HepG2 (cell line): ENCODE measurements around the gene THOC6. TPM values are rescaled to one million over a fixed set of nuclear protein-coding genes. Genes with fewer than 3 reads are reported as not detected.

Experiments
- ATAC-seq: fragments of 200-7000 bp; cut with Tn5 transposase; 3 replicates; pipeline ENCODE4 v1.9.1; 2020; ENCODE audit warnings: mild to moderate bottlenecking, moderate library complexity
- Bru-seq: library from RNA; stranded (reverse); fragments of 400-500 nt; gene quantifications from one replicate; lab custom pipeline; 2021; lab: Mats Ljungman, UMichigan
- BruChase-seq, 2 experiments: library from RNA; stranded (reverse); fragments of 400-500 nt; gene quantifications; one replicate each; lab custom pipeline; 2021; lab: Mats Ljungman, UMichigan
- BruUV-seq: library from RNA; stranded (reverse); fragments of 400-500 nt; replicated peaks from 2 replicates; lab custom pipeline; 2021; lab: Mats Ljungman, UMichigan
- CTCF ChIA-PET: fragments of 300-600 bp; formaldehyde crosslinking; extraction: SDS; loops from one replicate; lab custom pipeline; 2021; ENCODE audit warnings: low total read pairs, inconsistent platforms, low intra/inter-chr PET ratio; lab: Yijun Ruan, JAX
- POLR2A ChIA-PET: fragments of 350-600 bp; sonication (Branson Sonifier 250); formaldehyde crosslinking; loops from one replicate; lab custom pipeline; 2020; ENCODE audit warnings: antibody characterized with exemption, inconsistent platforms; lab: Yijun Ruan, JAX
- DNase-seq: peaks from one replicate; pipeline ENCODE4 v3.0.0-alpha.2; 2015; ENCODE audit warnings: low spot score
- FAIRE-seq: peaks from 3 replicates; lab custom pipeline; 2011; peaks lifted over from hg19 to GRCh38; lab: Jason Lieb, UNC
- H2AFZ ChIP-seq: one replicate; pipeline ENCODE4 v1.6.1; 2011; ENCODE audit warnings: low read length, inconsistent platforms
- H3K27ac ChIP-seq: fragments of 300-600 bp; 3 replicates; pipeline ENCODE4 v1.8.0; 2011; ENCODE audit warnings: mixed run types, mild to moderate bottlenecking, mixed read lengths, low read length, inconsistent platforms; ENCODE audit not compliant: insufficient read depth; ENCODE audit errors: extremely low read length
- H3K27me3 ChIP-seq, 2 experiments: fragments of 200-600 bp in 1 of 2; 2 replicates in 1 of 2; 3 replicates in 1 of 2; pipeline versions ENCODE4 v1.6.0 to v1.8.0; 2011; ENCODE audit warnings: low read length in 2 of 2, mild to moderate bottlenecking in 2 of 2, moderate library complexity in 2 of 2, inconsistent platforms in 1 of 2; ENCODE audit not compliant: insufficient read depth in 2 of 2, control insufficient read depth in 1 of 2
- H3K36me3 ChIP-seq, 2 experiments: fragments of 200-600 bp in 1 of 2; replicated peaks in 1 of 2; 2 replicates in 1 of 2; 3 replicates in 1 of 2; pipeline versions ENCODE4 v1.5.1 to v1.8.0; 2011; ENCODE audit warnings: low read length in 2 of 2, inconsistent platforms in 1 of 2; ENCODE audit not compliant: insufficient read depth in 2 of 2, control insufficient read depth in 1 of 2
- H3K4me1 ChIP-seq: 2 replicates; pipeline ENCODE4 v1.5.1; 2012; ENCODE audit warnings: low read length, inconsistent platforms; ENCODE audit not compliant: insufficient read depth
- H3K4me2 ChIP-seq: 2 replicates; pipeline ENCODE4 v1.6.0; 2011; ENCODE audit warnings: low read depth, low read length, inconsistent platforms
- H3K4me3 ChIP-seq, 3 experiments: fragments of 200-600 bp in 1 of 3; sonication (generic), shearing (Covaris generic) in 1 of 3; replicated peaks in 1 of 3; 2 replicates each; pipeline ENCODE4 v1.5.1; 2011 to 2016; ENCODE audit warnings: low read length in 3 of 3, inconsistent platforms in 2 of 3, low read depth in 2 of 3, mild to moderate bottlenecking in 2 of 3, control low read depth in 1 of 3, mixed read lengths in 1 of 3; ENCODE audit not compliant: insufficient read depth in 1 of 3
- H3K79me2 ChIP-seq: one replicate; pipeline ENCODE4 v1.6.1; 2011; ENCODE audit warnings: low read length, inconsistent platforms; ENCODE audit not compliant: insufficient read depth
- H3K9ac ChIP-seq: 2 replicates; pipeline ENCODE4 v1.6.0; 2011; ENCODE audit warnings: mild to moderate bottlenecking, low read depth, low read length, inconsistent platforms; ENCODE audit not compliant: insufficient read depth
- H3K9me3 ChIP-seq: 2 replicates; pipeline ENCODE4 v1.5.1; 2012; ENCODE audit warnings: mild to moderate bottlenecking, low read length
- H4K20me1 ChIP-seq: 2 replicates; pipeline ENCODE4 v1.6.0; 2011; ENCODE audit warnings: inconsistent platforms, mild to moderate bottlenecking, low read length, moderate library complexity; ENCODE audit not compliant: insufficient read depth
- CBX1 ChIP-seq: IDR thresholded peaks from one replicate; pipeline ENCODE4 v1.6.1; 2016; ENCODE audit warnings: antibody characterized with exemption, low read depth
- MED1 ChIP-seq: sonication (generic); formaldehyde crosslinking; IDR thresholded peaks from 2 replicates; pipeline ENCODE4 v1.4.0; 2020; ENCODE audit warnings: missing genetic modification reagents
- NCOA2 ChIP-seq: sonication (generic); formaldehyde crosslinking; IDR thresholded peaks from 2 replicates; pipeline ENCODE4 v1.8.0; 2022; ENCODE audit warnings: inconsistent platforms
- NFKB2 ChIP-seq: sonication (generic); formaldehyde crosslinking; IDR thresholded peaks from 2 replicates; pipeline ENCODE4 v1.4.0; 2020; ENCODE audit warnings: missing genetic modification reagents, borderline replicate concordance
- NFYC ChIP-seq: IDR thresholded peaks from 2 replicates; pipeline ENCODE4 v1.6.1; 2016; ENCODE audit warnings: missing genetic modification reagents, missing compliant biosample characterization
- POLR2G ChIP-seq: fragments of 200-400 bp; formaldehyde crosslinking; IDR thresholded peaks from 2 replicates; pipeline ENCODE4 v1.6.1; 2018; ENCODE audit warnings: mild to moderate bottlenecking, low read depth, low read length, moderate library complexity
- PTBP1 ChIP-seq: fragments of 200-400 bp; formaldehyde crosslinking; IDR thresholded peaks from 2 replicates; pipeline ENCODE4 v1.6.1; 2018; ENCODE audit warnings: low read length, low read depth; ENCODE audit not compliant: poor library complexity, severe bottlenecking
- SP4 ChIP-seq: sonication (generic); formaldehyde crosslinking; IDR thresholded peaks from 2 replicates; pipeline ENCODE4 v1.8.1; 2023; ENCODE audit warnings: mild to moderate bottlenecking, missing genetic modification reagents
- THYN1 ChIP-seq: sonication (generic); formaldehyde crosslinking; IDR thresholded peaks from 2 replicates; pipeline ENCODE4 v1.8.1; 2023; ENCODE audit warnings: low read depth, mild to moderate bottlenecking, moderate library complexity, missing genetic modification reagents, borderline replicate concordance
- ZNF235 ChIP-seq: sonication (generic); formaldehyde crosslinking; IDR thresholded peaks from 2 replicates; pipeline ENCODE4 v1.8.1; 2023; ENCODE audit warnings: mild to moderate bottlenecking, missing genetic modification reagents, borderline replicate concordance
- ZNF329 ChIP-seq: sonication (generic); formaldehyde crosslinking; IDR thresholded peaks from 2 replicates; pipeline ENCODE4 v1.9.0; 2021; ENCODE audit warnings: low read depth, mild to moderate bottlenecking, missing genetic modification reagents
- ZNF501 ChIP-seq: sonication (generic); formaldehyde crosslinking; IDR thresholded peaks from 2 replicates; pipeline ENCODE4 v1.5.1; 2020; ENCODE audit warnings: mild to moderate bottlenecking, moderate library complexity, missing genetic modification reagents
- ZNF614 ChIP-seq: IDR thresholded peaks from 2 replicates; pipeline ENCODE4 v1.6.1; 2018; ENCODE audit warnings: missing biosample characterization, missing genetic modification reagents, inconsistent platforms, borderline replicate concordance
- ZNF724P ChIP-seq: sonication (generic); formaldehyde crosslinking; IDR thresholded peaks from 2 replicates; pipeline ENCODE4 v1.8.0; 2022; ENCODE audit warnings: missing genetic modification reagents, borderline replicate concordance
- ZNF850 ChIP-seq: sonication (generic); formaldehyde crosslinking; conservative IDR thresholded peaks from 2 replicates; pipeline ENCODE4 v1.9.0; 2021; ENCODE audit warnings: mild to moderate bottlenecking, missing genetic modification reagents
- WGBS: methylation state at CpG from one replicate; pipeline ENCODE4 v1.1.6; 2017; ENCODE audit warnings: low lambda C conversion rate; 5-methylcytosine and 5-hydroxymethylcytosine counted together
- in situ Hi-C: cut with HindIII; loops from 2 replicates; pipeline ENCODE4 v1.10.0; 2017; ENCODE audit warnings: low pct_unique_long_range_greater_than_20kb; ENCODE audit not compliant: extremely low pct_ligation_motif_present
- intact Hi-C: fragments of 100-400 bp; cut with micrococcal nuclease; formaldehyde crosslinking; loops from one replicate; pipeline ENCODE4 v1.10.0; 2022; ENCODE audit not compliant: unreplicated experiment
- long read RNA-seq, 2 experiments: library from RNA in 1 of 2; library from polyadenylated mRNA in 1 of 2; stranded (forward) in 1 of 2; unstranded in 1 of 2; transcript quantifications; one replicate each; pipeline ENCODE4 v2.0.0, GENCODE V29; 2019 to 2022
- polyA minus RNA-seq, 3 experiments: library from RNA; depleted of rRNA, polyadenylated mRNA; stranded (reverse); fragments of >200 nt; gene quantifications; 2 replicates each; pipeline ENCODE4 v1.2.3, GENCODE V29; 2011; ENCODE audit warnings: low replicate concordance in 1 of 3
- polyA plus RNA-seq, 8 experiments: library from polyadenylated mRNA; depleted of rRNA in 3 of 8; stranded (reverse) in 7 of 8; unstranded in 1 of 8; fragments of >200 nt; fragmentation: Illumina TruSeq in 4 of 8; extraction: Trizol in 4 of 8; gene quantifications; 2 replicates each; pipeline versions ENCODE4 v1.2.1 to v1.2.3, GENCODE V29; 2011 to 2016; ENCODE audit warnings: low read depth in 4 of 8, missing spikeins in 1 of 8, mixed read lengths in 1 of 8; ENCODE audit not compliant: insufficient read depth in 1 of 8
- total RNA-seq, 5 experiments: library from RNA; depleted of rRNA; stranded (reverse); fragments of >200 nt; fragmentation: Illumina TruSeq; extraction: Trizol; gene quantifications; 2 replicates each; pipeline ENCODE4 v1.2.3, GENCODE V29; 2016; ENCODE audit warnings: low read depth in 1 of 5
- TF ChIP-seq, protein P1 (sequence below): IDR thresholded peaks from 2 replicates; pipeline ENCODE4 v1.6.1; 2012; ENCODE audit warnings: inconsistent platforms
- TF ChIP-seq, protein P2 (sequence below): sonication (generic); formaldehyde crosslinking; IDR thresholded peaks from 2 replicates; pipeline ENCODE4 v1.5.1; 2020; ENCODE audit warnings: missing genetic modification reagents, mild to moderate bottlenecking, borderline replicate concordance

Gene THOC6
- total RNA-seq (2016; rRNA removed; fragmentation: Illumina TruSeq; extraction: Trizol): 37.0 TPM in 2 replicates
- total RNA-seq (2016; cell fraction: cytosol; rRNA removed; fragmentation: Illumina TruSeq; extraction: Trizol; ENCODE audit: low read depth): 28.6 and 34.8 TPM in 2 replicates
- 32.0 and 40.9 TPM in 2 replicates for total RNA-seq (2016; cell fraction: insoluble cytoplasmic fraction; rRNA removed; fragmentation: Illumina TruSeq; extraction: Trizol)
- 37.8 and 51.5 TPM in 2 replicates for total RNA-seq (2016; cell fraction: membrane; rRNA removed; fragmentation: Illumina TruSeq; extraction: Trizol)
- total RNA-seq (2016; cell fraction: nucleus; rRNA removed; fragmentation: Illumina TruSeq; extraction: Trizol): 22.9 TPM in 2 replicates
- polyA plus RNA-seq (2011; rRNA removed): 32.1 and 33.5 TPM in 2 replicates
- polyA plus RNA-seq (2011; cell fraction: cytosol; rRNA removed): 25.6 and 35.3 TPM in 2 replicates
- 116 and 131 TPM in 2 replicates for polyA plus RNA-seq (2011; cell fraction: nucleus; rRNA removed)
- 28.1 and 32.9 TPM in 2 replicates for polyA plus RNA-seq (2012)
- polyA plus RNA-seq (2016; cell fraction: cytosol; fragmentation: Illumina TruSeq; extraction: Trizol; ENCODE audit: low read depth): 33.8 and 44.7 TPM in 2 replicates
- polyA plus RNA-seq (2016; cell fraction: insoluble cytoplasmic fraction; fragmentation: Illumina TruSeq; extraction: Trizol; ENCODE audit: low read depth): 43.4 and 44.7 TPM in 2 replicates
- polyA plus RNA-seq (2016; cell fraction: membrane; fragmentation: Illumina TruSeq; extraction: Trizol; ENCODE audit: low read depth): 37.0 and 50.8 TPM in 2 replicates
- 55.2 and 56.2 TPM in 2 replicates for polyA plus RNA-seq (2016; cell fraction: nucleus; fragmentation: Illumina TruSeq; extraction: Trizol; ENCODE audit: insufficient read depth, low read depth)
- polyA minus RNA-seq (2011; rRNA and poly(A)+ RNA removed; ENCODE audit: low replicate concordance): 39.0 and 64.3 TPM in 2 replicates
- 13.7 and 16.5 TPM in 2 replicates for polyA minus RNA-seq (2011; cell fraction: cytosol; rRNA and poly(A)+ RNA removed)
- polyA minus RNA-seq (2011; cell fraction: nucleus; rRNA and poly(A)+ RNA removed): 23.3 and 24.7 TPM in 2 replicates
- Bru-seq, nascent RNA: percentile 86 among the genes with signal in this experiment
- percentile 97 among the genes with signal in this experiment for BruChase-seq, experiment 1, labeled RNA remaining after a 6-hour chase
- percentile 95 among the genes with signal in this experiment for BruChase-seq, experiment 2, labeled RNA remaining after a 2-hour chase
- long read RNA-seq, experiment 1, transcript THOC6-202 (13 exons, 1,419 nt): major isoform, 36 of 48 reads
- long read RNA-seq, experiment 1, partial matches to known transcripts: 5 of 48 reads
- long read RNA-seq, experiment 1, other reads (novel, unspliced or antisense): 4 of 48 reads
- long read RNA-seq, experiment 2, transcript THOC6-202 (13 exons, 1,419 nt): major isoform, 52 of 73 reads
- long read RNA-seq, experiment 2, partial matches to known transcripts: 4 of 73 reads
- long read RNA-seq, experiment 2, other reads (novel, unspliced or antisense): 16 of 73 reads

DNA sequence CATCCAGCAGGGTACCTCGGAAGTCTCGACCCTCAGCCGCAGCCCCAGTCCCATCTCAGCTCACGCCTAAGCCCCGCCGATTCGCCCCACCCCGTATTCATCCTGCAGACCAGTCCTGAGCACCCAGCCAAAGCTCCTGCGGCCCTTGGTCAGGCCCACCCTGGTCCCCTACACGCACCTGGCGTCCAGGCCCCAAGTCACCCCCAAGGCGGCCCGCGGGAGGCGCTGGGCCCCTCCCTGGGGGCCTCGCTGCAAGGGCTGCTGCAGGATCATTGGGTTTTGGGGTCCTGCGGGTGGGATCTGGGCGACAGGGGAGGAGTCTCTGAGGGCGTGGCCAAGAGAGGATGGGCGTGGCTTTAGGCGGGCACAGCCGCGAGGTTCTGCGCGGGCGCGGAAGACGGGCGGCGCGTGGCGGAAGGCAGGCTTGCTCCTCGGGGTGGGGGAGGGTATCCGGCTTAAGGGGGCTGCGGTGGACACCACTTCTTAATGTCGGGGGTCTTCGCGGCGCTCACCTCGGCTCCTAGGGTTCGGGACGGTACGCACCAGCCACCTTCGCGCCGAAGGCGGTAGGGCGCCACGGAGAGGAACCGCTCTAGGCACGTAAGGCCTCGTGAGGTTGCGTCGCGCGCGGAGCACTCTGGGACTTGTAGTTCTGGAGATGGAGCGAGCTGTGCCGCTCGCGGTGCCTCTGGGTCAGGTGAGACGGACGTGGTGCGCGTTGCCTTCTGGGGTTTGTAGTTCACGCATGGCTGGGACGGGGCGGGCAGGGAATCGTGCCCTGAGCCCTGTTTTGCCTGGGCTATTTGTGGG, at the start of gene THOC6, which contains the start of gene HCFC1R1:
THOC6 (plus strand) TSS at position 367 of the 810 bp plus-strand sequence; CDS start at position 659, 292 bp downstream.
HCFC1R1 (minus strand) TSS at position 274 of the 810 bp plus-strand sequence; CDS start at position 273, 1 bp downstream.
- peak; percentile 98 for FAIRE-seq
- WGBS: 0% methylated on average over 16 of the region's 69 CpGs
- H3K9me3 ChIP-seq: no peaks in the 10 kb centered on the region
- peak within 1 kb of the TSS; percentile 62 to 93 (median 65) for H3K4me3 ChIP-seq
- TSS peak; percentile 41 for BruUV-seq
- peak; percentile 66 for ATAC-seq
- in situ Hi-C loops (no loop called here), intact Hi-C loops (loop anchor here (1.0 kb wide), 1 partner anchor 20 kb away; no protein-coding TSS in a partner anchor)
- no peak within 1 kb of the TSS for H2AFZ ChIP-seq
- CTCF ChIA-PET: no interaction called here
- H3K4me2 ChIP-seq: peak within 1 kb of the TSS; percentile 85
- H4K20me1 ChIP-seq: peaks cover 31% of the 10 kb centered on the region; the same call in 1 of the 2 replicates
- H3K9ac ChIP-seq: peak within 1 kb of the TSS; percentile 99
- peaks cover 5% of the 10 kb centered on the region for H3K79me2 ChIP-seq
- peaks cover 50% of the 10 kb centered on the region for H3K4me1 ChIP-seq
- peak; percentile 96 for DNase-seq
- POLR2A ChIA-PET: interaction anchor here (0.9 to 18.8 kb wide), 17 partner anchors 8 to 272 kb away, joined by 3 to 750 read pairs (median 4); partner anchors contain the start of genes CLDN9, IL32, KREMEN2 and PKMYT1
- peaks cover 0 to 4% of the 10 kb centered on the region in 2 experiments; a peak in 3 of 5 replicates for H3K27me3 ChIP-seq
- peak within 1 kb of the TSS; percentile 93 for H3K27ac ChIP-seq
- H3K36me3 ChIP-seq: peaks cover 16 to 17% of the 10 kb centered on the region in 2 experiments; a peak in 4 of 5 replicates
- TF ChIP-seq NFYC (peak; percentile 60), NFKB2 (CRISPR knock-in tag) (peak; percentile 61; the same call in 1 of the 2 replicates), ZNF235 (CRISPR knock-in tag) (no peak), SP4 (CRISPR knock-in tag) (peak; percentile 90), CBX1 (peak; percentile 49), ZNF724P (CRISPR knock-in tag) (no peak), ZNF850 (CRISPR knock-in tag) (no peak), POLR2G (peak; percentile 97), NCOA2 (CRISPR knock-in tag) (peak; percentile 41; the same call in 1 of the 2 replicates), THYN1 (CRISPR knock-in tag) (0 out of 2 replicates have a peak, but pooled peaks have one; percentile 37), ZNF329 (0 out of 2 replicates have a peak, but pooled peaks have one; percentile 75), ZNF614 (CRISPR knock-in tag) (peak; percentile 88), PTBP1 (peak; percentile 90), ZNF501 (CRISPR knock-in tag) (peak; percentile 98), MED1 (CRISPR knock-in tag) (peak; percentile 42; the same call in 1 of the 2 replicates)
- TF ChIP-seq, protein P1, sequence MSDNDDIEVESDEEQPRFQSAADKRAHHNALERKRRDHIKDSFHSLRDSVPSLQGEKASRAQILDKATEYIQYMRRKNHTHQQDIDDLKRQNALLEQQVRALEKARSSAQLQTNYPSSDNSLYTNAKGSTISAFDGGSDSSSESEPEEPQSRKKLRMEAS: peak; percentile 86
- TF ChIP-seq, protein P2, sequence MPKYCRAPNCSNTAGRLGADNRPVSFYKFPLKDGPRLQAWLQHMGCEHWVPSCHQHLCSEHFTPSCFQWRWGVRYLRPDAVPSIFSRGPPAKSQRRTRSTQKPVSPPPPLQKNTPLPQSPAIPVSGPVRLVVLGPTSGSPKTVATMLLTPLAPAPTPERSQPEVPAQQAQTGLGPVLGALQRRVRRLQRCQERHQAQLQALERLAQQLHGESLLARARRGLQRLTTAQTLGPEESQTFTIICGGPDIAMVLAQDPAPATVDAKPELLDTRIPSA: no peak
